HT-29 (cell line): Measurements from ENCODE around the gene MBD3L2B. TPM values are rescaled to one million over a fixed set of nuclear protein-coding genes. Genes with fewer than 3 reads are reported as not detected.
"Not testable (repeated sequence)": the region's sequence is repeated elsewhere in the genome, so short reads cannot be mapped to it uniquely, and the experiment has no call there.

ENCODE experiments used
- DNase-seq: peaks from one replicate; pipeline ENCODE4 v3.0.0-alpha.2; 2015; ENCODE audit warnings: low spot score
- total RNA-seq: library from RNA; depleted of rRNA; stranded (reverse); fragments of >200 nt; shearing (Covaris generic); gene quantifications from 2 replicates; pipeline ENCODE4 v1.2.3, GENCODE V29; 2014; rRNA removed

The MBD3L2B gene
- total RNA-seq = not detected in 2 replicates

GRCh38 chr19:7021331-7021730, at the start of gene MBD3L2B:
MBD3L2B (minus strand) TSS chr19:7021431; CDS start chr19:7021397, 34 bp downstream.
- DNase-seq = not testable (repeated sequence)

- DNase-seq = no peak
These were observed 48.6 kb upstream of the MBD3L2B start for GRCh38 chr19:7069904-7070226.

- peak; percentile 95 for DNase-seq
These were observed 48.0 kb upstream of the MBD3L2B start, which contains the start of gene ZNF557 for GRCh38 chr19:7069042-7069903. ZNF557 (plus strand) TSS chr19:7069703; CDS start chr19:7075075, 5,372 bp downstream.

- DNase-seq = no peak
These were observed 47.4 kb upstream of the MBD3L2B start for GRCh38 chr19:7068599-7068998.

- no peak for DNase-seq
These were observed 46.5 kb upstream of the MBD3L2B start for GRCh38 chr19:7067716-7068115.

- not testable (repeated sequence) for DNase-seq
These were observed 45.9 kb upstream of the MBD3L2B start for GRCh38 chr19:7067122-7067521.

GRCh38 chr19:7063764-7064418, 42.7 kb upstream of the MBD3L2B start:
- DNase-seq = no peak

- DNase-seq = no peak
These were observed 42.1 kb upstream of the MBD3L2B start for GRCh38 chr19:7063339-7063738.

- DNase-seq = not testable (repeated sequence)
These were observed 38.7 kb upstream of the MBD3L2B start for GRCh38 chr19:7059977-7060376.

- not testable (repeated sequence) for DNase-seq
These were observed 37.3 kb upstream of the MBD3L2B start, which contains the start of gene MBD3L3 for GRCh38 chr19:7058576-7058975. MBD3L3 (minus strand) TSS chr19:7058676; CDS start chr19:7058605, 71 bp downstream.

- not testable (repeated sequence) for DNase-seq
These were observed 35.1 kb upstream of the MBD3L2B start for GRCh38 chr19:7056371-7056770.

- not testable (repeated sequence) for DNase-seq
These were observed 34.4 kb upstream of the MBD3L2B start for GRCh38 chr19:7055679-7056078.

GRCh38 chr19:7054635-7055368, 33.6 kb upstream of the MBD3L2B start:
- DNase-seq = not testable (repeated sequence)

- not testable (repeated sequence) for DNase-seq
These were observed 31.7 kb upstream of the MBD3L2B start for GRCh38 chr19:7052896-7053295.

- DNase-seq = not testable (repeated sequence)
These were observed 30.2 kb upstream of the MBD3L2B start for GRCh38 chr19:7051421-7051820.

- DNase-seq = not testable (repeated sequence)
These were observed 27.8 kb upstream of the MBD3L2B start, which contains the start of gene MBD3L2 for GRCh38 chr19:7049021-7049420. MBD3L2 (plus strand) TSS chr19:7049321; CDS start chr19:7049374, 53 bp downstream.

GRCh38 chr19:7041563-7041962, 20.3 kb upstream of the MBD3L2B start:
- DNase-seq = not testable (repeated sequence)

GRCh38 chr19:7040079-7040478, 18.8 kb upstream of the MBD3L2B start, which contains the start of gene MBD3L4:
MBD3L4 (minus strand) TSS chr19:7040179; CDS start chr19:7040144, 35 bp downstream.
- DNase-seq = not testable (repeated sequence)

GRCh38 chr19:7030278-7030677, 9.0 kb upstream of the MBD3L2B start, which contains the start of gene MBD3L5:
MBD3L5 (plus strand) TSS chr19:7030578; CDS start chr19:7030612, 34 bp downstream.
- DNase-seq = not testable (repeated sequence)

GRCh38 chr19:7028790-7029189, 7.6 kb upstream of the MBD3L2B start:
- not testable (repeated sequence) for DNase-seq

GRCh38 chr19:7018828-7019227, 2.4 kb downstream of the MBD3L2B start:
- DNase-seq = no peak
